Mucosa of descending colon (tissue), 3 donors: Measurements from ENCODE around the gene VWA8. TPM values are rescaled to one million over a fixed set of nuclear protein-coding genes. Genes with fewer than 3 reads are reported as not detected.
A peak's percentile ranks its signal among the peaks of the same experiment; 100 is the strongest.

ENCODE experiments used
- ATAC-seq: fragments of 200-7000 bp; cut with Tn5 transposase; one replicate; pipeline ENCODE4 v1.9.1; 2020; ENCODE audit warnings: mild to moderate bottlenecking, moderate library complexity
- DNase-seq, 3 donors: peaks; one replicate each; pipeline ENCODE4 v3.0.0-alpha.2; 2020
- H3K36me3 ChIP-seq: fragments of 200-600 bp; one replicate; pipeline ENCODE4 v1.8.0; 2021; ENCODE audit warnings: low read depth, mild to moderate bottlenecking
- H3K4me1 ChIP-seq: fragments of 200-600 bp; one replicate; pipeline ENCODE4 v1.8.0; 2021; ENCODE audit warnings: low read depth, mild to moderate bottlenecking
- H3K4me3 ChIP-seq: fragments of 200-600 bp; one replicate; pipeline ENCODE4 v1.8.0; 2021; ENCODE audit warnings: mild to moderate bottlenecking
- H3K9me3 ChIP-seq: fragments of 200-600 bp; one replicate; pipeline ENCODE4 v1.8.0; 2021; ENCODE audit warnings: mild to moderate bottlenecking
- CTCF ChIP-seq: fragments of 200-600 bp; IDR thresholded peaks from one replicate; pipeline ENCODE4 v1.8.0; 2022; ENCODE audit warnings: antibody characterized with exemption, mild to moderate bottlenecking
- intact Hi-C, 2 donors: fragments of 100-400 bp; cut with DNase I in 1 of 2; cut with micrococcal nuclease in 1 of 2; formaldehyde crosslinking; loops; one replicate each; pipeline versions ENCODE4 v1.11.0 to v1.11.1; 2022; cut with DNase I, micrococcal nuclease
- total RNA-seq, 3 donors: library from RNA; stranded (reverse); fragmentation: NEBNext Ultra II Directional in 2 of 3; extraction: Animal tissue kit (Norgen Biotek cat#: 25700) in 2 of 3; gene quantifications; one replicate each; pipeline versions ENCODE4 v1.2.1 to v1.2.4, GENCODE V29; 2021 to 2023
- donor health status: DM: no; HTN: no; CAD: no; lungs with moderate emphysema.
- donor health status: DM: no; HTN: no; CAD: no.
- donor health status: DM: no; HTN: yes; CAD: no.

The VWA8 gene
- total RNA-seq, 3 donors from 2014 or later = 19.1 to 31.5 (median 27.0) TPM

- TF ChIP-seq CTCF = no peak
- Histone ChIP-seq H3K4me3 (no peak overlapping the region), H3K36me3 (no peaks in the 10 kb centered on the region), H3K9me3 (no peaks in the 10 kb centered on the region), H3K4me1 (no peaks in the 10 kb centered on the region)
- intact Hi-C loops = no loop called here
- DNase-seq (peak in 1 of 3 donors; percentile 42), ATAC-seq (peak; percentile 48)
These were observed 23.5 kb downstream of the VWA8 start for GRCh38 chr13:41937388-41937787.

GRCh38 chr13:41935501-41935900 is 25.4 kb downstream of the VWA8 start:
- ATAC-seq = peak; percentile 55
- peak in 1 of 3 donors; percentile 13 for DNase-seq
- intact Hi-C loops = no loop called here
- Histone ChIP-seq H3K36me3 (no peaks in the 10 kb centered on the region), H3K4me3 (no peak overlapping the region), H3K9me3 (no peaks in the 10 kb centered on the region), H3K4me1 (no peaks in the 10 kb centered on the region)
- TF ChIP-seq CTCF = no peak

- no peaks in the 10 kb centered on the region for H3K36me3 ChIP-seq
- TF ChIP-seq CTCF = no peak
These were observed 25.9 kb downstream of the VWA8 start for GRCh38 chr13:41934994-41935393.

GRCh38 chr13:41934120-41934519 is 26.8 kb downstream of the VWA8 start:
- Histone ChIP-seq H3K4me3 (no peak overlapping the region), H3K4me1 (no peaks in the 10 kb centered on the region), H3K36me3 (no peaks in the 10 kb centered on the region), H3K9me3 (no peaks in the 10 kb centered on the region)
- intact Hi-C loops = no loop called here
- TF ChIP-seq CTCF = no peak
- DNase-seq (no peak), ATAC-seq (no peak)

More at GRCh38 chr13:41934994-41935393, 25.9 kb downstream of the VWA8 start:
- no peak overlapping the region for H3K4me3 ChIP-seq
- no peak for ATAC-seq
- no peaks in the 10 kb centered on the region for H3K9me3 ChIP-seq
- H3K4me1 ChIP-seq = no peaks in the 10 kb centered on the region
- DNase-seq = no peak
- intact Hi-C loops = no loop called here

GRCh38 chr13:41931337-41931736 is 29.6 kb downstream of the VWA8 start:
- no peak for TF ChIP-seq CTCF
- no peaks in the 10 kb centered on the region for H3K4me1 ChIP-seq
- H3K9me3 ChIP-seq = no peaks in the 10 kb centered on the region
- ATAC-seq = no peak
- intact Hi-C loops = no loop called here
- no peak overlapping the region for H3K4me3 ChIP-seq
- DNase-seq = no peak
- H3K36me3 ChIP-seq = no peaks in the 10 kb centered on the region

GRCh38 chr13:41930154-41930553 is 30.8 kb downstream of the VWA8 start:
- no peak for TF ChIP-seq CTCF
- intact Hi-C loops = no loop called here
- ATAC-seq = no peak
- Histone ChIP-seq H3K4me1 (no peaks in the 10 kb centered on the region), H3K36me3 (no peaks in the 10 kb centered on the region), H3K9me3 (no peaks in the 10 kb centered on the region), H3K4me3 (no peak overlapping the region)
- DNase-seq = no peak
